ENCODE measurements around the gene CREB1. TPM values are rescaled to one million over a fixed set of nuclear protein-coding genes. Genes with fewer than 3 reads are reported as not detected.

Gene CREB1
- total and polyA plus RNA-seq, 10 of the 15 experiments (the other 5 are each of a cell fraction or from before 2014, with no cell fraction given) = 13.4 to 76.9 (median 39.5) TPM

DNA sequence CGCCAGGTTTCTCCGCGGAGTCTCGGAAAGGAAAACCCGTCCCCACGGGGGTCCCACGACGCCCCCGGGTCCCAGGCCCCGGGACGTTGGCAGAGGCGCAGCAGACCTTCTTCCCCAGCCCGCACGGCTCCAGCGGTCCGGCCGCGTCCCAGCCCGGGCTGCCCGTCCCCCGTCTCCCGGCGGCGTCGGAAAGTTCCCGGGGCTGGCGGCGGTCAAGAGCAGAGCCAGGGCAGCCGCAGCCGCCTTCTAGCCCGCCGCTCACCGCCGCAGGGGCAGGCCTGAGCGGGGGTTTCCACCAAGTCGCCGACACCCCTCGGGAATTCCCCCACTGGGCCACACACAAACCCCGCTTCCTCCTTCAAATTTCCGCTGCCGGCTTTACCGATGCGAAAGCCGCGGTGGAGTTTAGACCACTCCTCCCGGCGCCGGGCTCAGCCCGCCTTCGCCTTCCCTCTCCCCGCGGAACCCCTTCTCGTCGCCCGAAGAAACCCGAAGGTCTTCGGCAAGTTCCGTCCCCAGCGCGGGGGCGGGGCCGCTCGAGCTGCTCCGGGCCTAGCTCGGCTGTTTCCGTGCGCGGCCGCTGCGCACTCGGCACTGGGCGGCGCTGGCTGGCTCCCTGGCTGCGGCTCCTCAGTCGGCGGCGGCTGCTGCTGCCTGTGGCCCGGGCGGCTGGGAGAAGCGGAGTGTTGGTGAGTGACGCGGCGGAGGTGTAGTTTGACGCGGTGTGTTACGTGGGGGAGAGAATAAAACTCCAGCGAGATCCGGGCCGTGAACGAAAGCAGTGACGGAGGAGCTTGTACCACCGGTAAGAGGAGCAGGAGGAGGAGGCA lies at the start of gene CREB1 (continued):
- TF ChIP-seq, protein P1, sequence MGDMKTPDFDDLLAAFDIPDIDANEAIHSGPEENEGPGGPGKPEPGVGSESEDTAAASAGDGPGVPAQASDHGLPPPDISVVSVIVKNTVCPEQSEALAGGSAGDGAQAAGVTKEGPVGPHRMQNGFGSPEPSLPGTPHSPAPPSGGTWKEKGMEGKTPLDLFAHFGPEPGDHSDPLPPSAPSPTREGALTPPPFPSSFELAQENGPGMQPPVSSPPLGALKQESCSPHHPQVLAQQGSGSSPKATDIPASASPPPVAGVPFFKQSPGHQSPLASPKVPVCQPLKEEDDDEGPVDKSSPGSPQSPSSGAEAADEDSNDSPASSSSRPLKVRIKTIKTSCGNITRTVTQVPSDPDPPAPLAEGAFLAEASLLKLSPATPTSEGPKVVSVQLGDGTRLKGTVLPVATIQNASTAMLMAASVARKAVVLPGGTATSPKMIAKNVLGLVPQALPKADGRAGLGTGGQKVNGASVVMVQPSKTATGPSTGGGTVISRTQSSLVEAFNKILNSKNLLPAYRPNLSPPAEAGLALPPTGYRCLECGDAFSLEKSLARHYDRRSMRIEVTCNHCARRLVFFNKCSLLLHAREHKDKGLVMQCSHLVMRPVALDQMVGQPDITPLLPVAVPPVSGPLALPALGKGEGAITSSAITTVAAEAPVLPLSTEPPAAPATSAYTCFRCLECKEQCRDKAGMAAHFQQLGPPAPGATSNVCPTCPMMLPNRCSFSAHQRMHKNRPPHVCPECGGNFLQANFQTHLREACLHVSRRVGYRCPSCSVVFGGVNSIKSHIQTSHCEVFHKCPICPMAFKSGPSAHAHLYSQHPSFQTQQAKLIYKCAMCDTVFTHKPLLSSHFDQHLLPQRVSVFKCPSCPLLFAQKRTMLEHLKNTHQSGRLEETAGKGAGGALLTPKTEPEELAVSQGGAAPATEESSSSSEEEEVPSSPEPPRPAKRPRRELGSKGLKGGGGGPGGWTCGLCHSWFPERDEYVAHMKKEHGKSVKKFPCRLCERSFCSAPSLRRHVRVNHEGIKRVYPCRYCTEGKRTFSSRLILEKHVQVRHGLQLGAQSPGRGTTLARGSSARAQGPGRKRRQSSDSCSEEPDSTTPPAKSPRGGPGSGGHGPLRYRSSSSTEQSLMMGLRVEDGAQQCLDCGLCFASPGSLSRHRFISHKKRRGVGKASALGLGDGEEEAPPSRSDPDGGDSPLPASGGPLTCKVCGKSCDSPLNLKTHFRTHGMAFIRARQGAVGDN (IDR thresholded peaks at IDR 0.05) = peak; percentile 73
- TF ChIP-seq SMAD1 (IDR thresholded peaks at IDR 0.05; ENCODE audit: low read depth, partially characterized antibody) = no peak
- TF ChIP-seq RAD21 (IDR thresholded peaks at IDR 0.05; ENCODE audit: insufficient read depth, low read depth, low read length) = no peak
- no peak for TF ChIP-seq ESRRA (IDR thresholded peaks at IDR 0.05; ENCODE audit: low read length)
- no peak for TF ChIP-seq USF1 (IDR thresholded peaks at IDR 0.05; ENCODE audit: borderline replicate concordance, extremely low read length, insufficient read depth, low read depth, low read length)
- TF ChIP-seq, protein P2, sequence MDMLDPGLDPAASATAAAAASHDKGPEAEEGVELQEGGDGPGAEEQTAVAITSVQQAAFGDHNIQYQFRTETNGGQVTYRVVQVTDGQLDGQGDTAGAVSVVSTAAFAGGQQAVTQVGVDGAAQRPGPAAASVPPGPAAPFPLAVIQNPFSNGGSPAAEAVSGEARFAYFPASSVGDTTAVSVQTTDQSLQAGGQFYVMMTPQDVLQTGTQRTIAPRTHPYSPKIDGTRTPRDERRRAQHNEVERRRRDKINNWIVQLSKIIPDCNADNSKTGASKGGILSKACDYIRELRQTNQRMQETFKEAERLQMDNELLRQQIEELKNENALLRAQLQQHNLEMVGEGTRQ (IDR thresholded peaks at IDR 0.05; ENCODE audit: borderline replicate concordance, low read depth, low read length) = no peak
